HepG2 (cell line): ENCODE measurements around the gene KPNA3. TPM values are rescaled to one million over a fixed set of nuclear protein-coding genes. Genes with fewer than 3 reads are reported as not detected.

ENCODE experiments used
- ARNT2 ChIP-seq: sonication (generic); formaldehyde crosslinking; IDR thresholded peaks from 2 replicates; pipeline ENCODE4 v1.8.0; 2022; ENCODE audit warnings: mild to moderate bottlenecking, low read depth, missing genetic modification reagents, moderate library complexity
- CAMTA2 ChIP-seq: sonication (generic); formaldehyde crosslinking; IDR thresholded peaks from 2 replicates; pipeline ENCODE4 v1.4.0; 2020; ENCODE audit warnings: mild to moderate bottlenecking, missing genetic modification reagents, borderline replicate concordance
- ERF ChIP-seq: IDR thresholded peaks from 2 replicates; pipeline ENCODE4 v1.6.1; 2018; ENCODE audit warnings: missing biosample characterization, missing genetic modification reagents
- FOXA1 ChIP-seq, 2 experiments: fragments of 450-650 bp in 1 of 2; sonication (generic) in 1 of 2; formaldehyde crosslinking in 1 of 2; IDR thresholded peaks; 2 replicates each; pipeline versions ENCODE4 v1.4.0 to v1.6.1; 2016 to 2020; ENCODE audit warnings: missing genetic modification reagents in 1 of 2
- MED1 ChIP-seq: sonication (generic); formaldehyde crosslinking; IDR thresholded peaks from 2 replicates; pipeline ENCODE4 v1.4.0; 2020; ENCODE audit warnings: missing genetic modification reagents
- MTERF4 ChIP-seq: sonication (generic); formaldehyde crosslinking; IDR thresholded peaks from 2 replicates; pipeline ENCODE4 v1.8.0; 2023; ENCODE audit warnings: mild to moderate bottlenecking, missing genetic modification reagents
- MTF1 ChIP-seq: sonication (generic); formaldehyde crosslinking; IDR thresholded peaks from 2 replicates; pipeline ENCODE4 v1.5.0; 2020; ENCODE audit warnings: missing genetic modification reagents
- NCOA1 ChIP-seq: sonication (generic); formaldehyde crosslinking; IDR thresholded peaks from 2 replicates; pipeline ENCODE4 v1.9.0; 2021; ENCODE audit warnings: missing genetic modification reagents
- NFIB ChIP-seq: sonication (generic); formaldehyde crosslinking; IDR thresholded peaks from 2 replicates; pipeline ENCODE4 v1.9.0; 2021; ENCODE audit warnings: missing genetic modification reagents, mild to moderate bottlenecking, borderline replicate concordance
- NFIC ChIP-seq: IDR thresholded peaks from 2 replicates; pipeline ENCODE4 v1.6.1; 2012; ENCODE audit warnings: mild to moderate bottlenecking, low read length, inconsistent platforms
- PRDM10 ChIP-seq: sonication (generic); formaldehyde crosslinking; IDR thresholded peaks from 2 replicates; pipeline ENCODE4 v1.4.0; 2020; ENCODE audit warnings: low read depth, missing genetic modification reagents
- REL ChIP-seq: sonication (generic); formaldehyde crosslinking; conservative IDR thresholded peaks from 2 replicates; pipeline ENCODE4 v1.8.0; 2022; ENCODE audit warnings: mild to moderate bottlenecking, missing genetic modification reagents, moderate library complexity
- SMC3 ChIP-seq: IDR thresholded peaks from 2 replicates; pipeline ENCODE4 v1.6.1; 2011; ENCODE audit warnings: low read length, improper control_type of control experiment
- TAF1 ChIP-seq: sonication (generic); formaldehyde crosslinking; IDR thresholded peaks from 2 replicates; pipeline ENCODE4 v1.4.0; 2020; ENCODE audit warnings: missing genetic modification reagents
- TBX2 ChIP-seq: sonication (generic); formaldehyde crosslinking; IDR thresholded peaks from 2 replicates; pipeline ENCODE4 v1.5.0; 2020; ENCODE audit warnings: missing genetic modification reagents, mild to moderate bottlenecking, borderline replicate concordance
- ZBTB38 ChIP-seq: sonication (generic); formaldehyde crosslinking; IDR thresholded peaks from 2 replicates; pipeline ENCODE4 v1.5.1; 2020; ENCODE audit warnings: mild to moderate bottlenecking, missing genetic modification reagents
- ZNF160 ChIP-seq: sonication (generic); formaldehyde crosslinking; IDR thresholded peaks from 2 replicates; pipeline ENCODE4 v1.8.0; 2022; ENCODE audit warnings: mild to moderate bottlenecking, inconsistent platforms, missing genetic modification reagents
- ZNF264 ChIP-seq: sonication (generic); formaldehyde crosslinking; IDR thresholded peaks from 2 replicates; pipeline ENCODE4 v1.4.0; 2020; ENCODE audit warnings: missing genetic modification reagents
- ZNF282 ChIP-seq: fragments of 450-650 bp; IDR thresholded peaks from 2 replicates; pipeline ENCODE4 v1.6.1; 2018; ENCODE audit not compliant: partially characterized antibody
- ZNF496 ChIP-seq: sonication (generic); formaldehyde crosslinking; IDR thresholded peaks from 2 replicates; pipeline ENCODE4 v1.8.1; 2023; ENCODE audit warnings: mild to moderate bottlenecking, moderate library complexity, missing genetic modification reagents; ENCODE audit not compliant: insufficient replicate concordance
- ZNF629 ChIP-seq: sonication (generic); formaldehyde crosslinking; conservative IDR thresholded peaks from 2 replicates; pipeline ENCODE4 v1.5.0; 2020; ENCODE audit warnings: missing genetic modification reagents
- polyA plus RNA-seq, 8 experiments: library from polyadenylated mRNA; depleted of rRNA in 3 of 8; stranded (reverse) in 7 of 8; unstranded in 1 of 8; fragments of >200 nt; fragmentation: Illumina TruSeq in 4 of 8; extraction: Trizol in 4 of 8; gene quantifications; 2 replicates each; pipeline versions ENCODE4 v1.2.1 to v1.2.3, GENCODE V29; 2011 to 2016; ENCODE audit warnings: low read depth in 4 of 8, missing spikeins in 1 of 8, mixed read lengths in 1 of 8; ENCODE audit not compliant: insufficient read depth in 1 of 8
- total RNA-seq, 5 experiments: library from RNA; depleted of rRNA; stranded (reverse); fragments of >200 nt; fragmentation: Illumina TruSeq; extraction: Trizol; gene quantifications; 2 replicates each; pipeline ENCODE4 v1.2.3, GENCODE V29; 2016; ENCODE audit warnings: low read depth in 1 of 5
- TF ChIP-seq, protein P1 (sequence below): sonication (generic); formaldehyde crosslinking; IDR thresholded peaks from 2 replicates; pipeline ENCODE4 v1.5.1; 2020; ENCODE audit warnings: mild to moderate bottlenecking, missing genetic modification reagents
- TF ChIP-seq, protein P2 (sequence below): IDR thresholded peaks from 2 replicates; pipeline ENCODE4 v1.6.1; 2016; ENCODE audit warnings: missing genetic modification reagents, missing compliant biosample characterization

Gene KPNA3
- total and polyA plus RNA-seq, 2 of the 13 experiments (the other 11 are each of a cell fraction or from before 2014, with no cell fraction given): 13.0 to 28.9 TPM

DNA sequence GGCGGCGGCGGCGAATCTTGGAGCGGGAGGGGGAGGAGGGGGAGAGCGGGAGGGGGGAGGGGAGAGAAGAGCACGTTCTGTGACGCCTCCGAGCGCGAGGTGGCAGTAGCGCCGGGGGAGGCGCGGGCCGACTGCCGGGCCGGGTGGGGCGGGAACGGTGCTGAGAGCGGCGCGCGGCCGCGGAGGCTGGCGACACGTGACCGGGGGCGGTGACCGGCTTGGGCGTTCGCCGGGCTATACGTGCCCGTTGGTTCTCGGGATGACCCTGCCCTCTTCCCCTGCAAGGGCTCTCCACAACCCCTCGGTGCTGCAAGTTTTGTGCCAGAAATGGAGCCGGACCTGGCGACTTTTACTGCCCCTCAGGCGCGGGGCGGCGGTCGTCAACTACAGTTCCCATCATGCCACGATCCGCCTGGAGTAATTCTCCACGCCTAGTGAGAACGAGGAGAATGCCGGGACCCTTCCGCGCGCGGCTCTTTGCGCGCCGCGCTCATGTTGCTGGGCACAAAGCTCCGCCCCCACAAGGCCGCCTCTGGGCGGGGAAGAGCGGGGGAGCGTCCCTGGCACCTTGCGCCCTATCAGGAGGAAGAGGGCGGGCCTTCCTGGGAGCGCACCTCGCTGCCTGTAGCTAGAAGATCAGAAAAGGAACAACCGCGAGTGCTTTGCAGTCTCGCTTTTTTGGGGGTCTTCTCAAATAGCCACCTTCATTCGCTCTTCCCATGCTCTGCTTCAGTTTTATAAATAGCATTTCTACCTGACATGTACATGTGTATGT, at the start of gene KPNA3 (continued):
- peak; percentile 71 for TF ChIP-seq ARNT2 (CRISPR knock-in tag)
- TF ChIP-seq SMC3: no peak
- no peak for TF ChIP-seq PRDM10 (CRISPR knock-in tag)
- no peak for TF ChIP-seq ZNF264 (CRISPR knock-in tag)
- no peak for TF ChIP-seq NCOA1 (CRISPR knock-in tag)
- no peak for TF ChIP-seq NFIC
- no peak for TF ChIP-seq NFIB (CRISPR knock-in tag)
- peak; percentile 38; the same call in 1 of the 2 replicates for TF ChIP-seq ZBTB38 (CRISPR knock-in tag)
- peak; percentile 65; the same call in 1 of the 2 replicates for TF ChIP-seq MTF1
- TF ChIP-seq, protein P1, sequence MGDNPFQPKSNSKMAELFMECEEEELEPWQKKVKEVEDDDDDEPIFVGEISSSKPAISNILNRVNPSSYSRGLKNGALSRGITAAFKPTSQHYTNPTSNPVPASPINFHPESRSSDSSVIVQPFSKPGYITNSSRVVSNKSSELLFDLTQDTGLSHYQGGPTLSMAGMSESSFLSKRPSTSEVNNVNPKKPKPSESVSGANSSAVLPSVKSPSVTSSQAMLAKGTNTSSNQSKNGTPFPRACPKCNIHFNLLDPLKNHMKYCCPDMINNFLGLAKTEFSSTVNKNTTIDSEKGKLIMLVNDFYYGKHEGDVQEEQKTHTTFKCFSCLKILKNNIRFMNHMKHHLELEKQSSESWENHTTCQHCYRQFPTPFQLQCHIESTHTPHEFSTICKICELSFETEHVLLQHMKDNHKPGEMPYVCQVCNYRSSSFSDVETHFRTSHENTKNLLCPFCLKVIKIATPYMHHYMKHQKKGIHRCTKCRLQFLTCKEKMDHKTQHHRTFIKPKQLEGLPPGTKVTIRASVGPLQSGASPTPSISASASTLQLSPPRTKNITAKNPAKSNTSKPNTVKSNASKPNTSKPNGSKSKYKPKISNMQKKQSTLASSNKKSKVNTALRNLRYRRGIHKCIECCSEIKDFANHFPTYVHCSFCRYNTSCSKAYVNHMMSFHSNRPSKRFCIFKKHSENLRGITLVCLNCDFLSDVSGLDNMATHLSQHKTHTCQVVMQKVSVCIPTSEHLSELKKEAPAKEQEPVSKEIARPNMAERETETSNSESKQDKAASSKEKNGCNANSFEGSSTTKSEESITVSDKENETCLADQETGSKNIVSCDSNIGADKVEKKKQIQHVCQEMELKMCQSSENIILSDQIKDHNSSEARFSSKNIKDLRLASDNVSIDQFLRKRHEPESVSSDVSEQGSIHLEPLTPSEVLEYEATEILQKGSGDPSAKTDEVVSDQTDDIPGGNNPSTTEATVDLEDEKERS (CRISPR knock-in tag): no peak
- peak; percentile 84 for TF ChIP-seq TAF1
- peak; percentile 89 for TF ChIP-seq TBX2
- TF ChIP-seq, protein P2, sequence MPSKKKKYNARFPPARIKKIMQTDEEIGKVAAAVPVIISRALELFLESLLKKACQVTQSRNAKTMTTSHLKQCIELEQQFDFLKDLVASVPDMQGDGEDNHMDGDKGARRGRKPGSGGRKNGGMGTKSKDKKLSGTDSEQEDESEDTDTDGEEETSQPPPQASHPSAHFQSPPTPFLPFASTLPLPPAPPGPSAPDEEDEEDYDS (CRISPR knock-in tag): peak; percentile 86
- no peak for TF ChIP-seq FOXA1 (IDR thresholded peaks at IDR 0.05)
- TF ChIP-seq FOXA1 (CRISPR knock-in tag; IDR thresholded peaks at IDR 0.05): no peak
- TF ChIP-seq ZNF282: no peak
- TF ChIP-seq REL (CRISPR knock-in tag): 0 out of 2 replicates have a peak, but pooled peaks have one; percentile 51
- TF ChIP-seq ZNF496 (CRISPR knock-in tag): no peak
- TF ChIP-seq CAMTA2 (CRISPR knock-in tag): no peak
- TF ChIP-seq MTERF4: 0 out of 2 replicates have a peak, but pooled peaks have one; percentile 44
- TF ChIP-seq MED1 (CRISPR knock-in tag): peak; percentile 77
- no peak for TF ChIP-seq ZNF629 (CRISPR knock-in tag)
- no peak; the same call in 1 of the 2 replicates for TF ChIP-seq ZNF160 (CRISPR knock-in tag)
- TF ChIP-seq ERF (CRISPR knock-in tag): peak; percentile 96
